GM13976 (cell line): ENCODE data around the gene MLC1.

Experiments used
- DNase-seq: peaks from one replicate; pipeline ENCODE4 v3.0.0; 2012; ENCODE audit warnings: low spot score
- CTCF ChIP-seq: IDR thresholded peaks from 2 replicates; pipeline ENCODE4 v1.5.1; 2012; ENCODE audit warnings: borderline replicate concordance, mild to moderate bottlenecking; ENCODE audit not compliant: insufficient read depth; ENCODE audit errors: extremely low read depth, missing control alignments, control extremely low read depth
- in situ Hi-C: fragments of 300-500 bp; cut with MboI; formaldehyde crosslinking; loops from one replicate; pipeline ENCODE4 v1.12.0; 2022; ENCODE audit warnings: low sequenced_read_pairs, mixed read lengths, inconsistent platforms; ENCODE audit not compliant: unreplicated experiment

Gene MLC1

DNA sequence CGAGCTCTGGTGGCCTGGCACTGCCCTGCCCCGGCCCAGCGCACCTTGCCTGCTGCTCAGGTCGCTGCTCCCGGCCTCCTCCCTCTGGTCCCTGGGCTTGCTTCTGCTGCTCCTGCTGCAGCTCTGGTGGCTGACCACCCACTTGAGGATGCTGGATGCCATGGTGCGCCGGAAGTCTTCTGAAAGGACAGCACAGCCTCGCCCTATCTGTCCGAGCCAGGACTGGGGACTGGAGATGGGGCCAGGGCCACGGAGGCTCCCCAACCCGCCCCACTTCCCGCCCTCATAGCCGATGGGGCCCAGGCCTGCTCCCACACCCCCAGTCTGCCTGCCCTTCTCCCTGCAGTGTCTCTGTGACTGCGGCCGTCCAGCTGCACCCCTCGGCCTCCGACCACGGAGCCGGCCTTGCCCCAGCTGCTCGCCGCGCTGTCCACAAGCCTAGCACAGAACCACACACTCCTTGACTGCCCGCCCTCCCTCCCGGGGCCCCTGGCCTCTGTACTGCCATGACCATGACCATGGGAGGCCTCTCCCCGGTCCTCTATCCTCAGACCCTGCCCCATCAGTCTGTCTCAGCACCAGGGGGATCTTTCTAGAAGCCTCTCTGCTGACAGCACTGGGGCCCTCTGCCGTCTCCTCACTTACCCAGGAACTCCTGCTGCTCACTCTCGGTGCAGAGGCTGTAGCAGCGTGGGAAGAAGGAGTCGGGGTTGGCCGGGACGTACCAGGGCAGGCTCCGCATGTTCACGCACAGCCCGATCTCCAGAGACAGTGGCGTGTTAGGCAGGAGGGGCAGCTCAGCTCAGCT lies 39.8 kb downstream of the MLC1 start:
- TF ChIP-seq CTCF, result no peak
- in situ Hi-C loops, result loop anchor here (25.0 kb wide), 1 partner anchor 283 kb away; no protein-coding TSS in a partner anchor
- no peak for DNase-seq

DNA sequence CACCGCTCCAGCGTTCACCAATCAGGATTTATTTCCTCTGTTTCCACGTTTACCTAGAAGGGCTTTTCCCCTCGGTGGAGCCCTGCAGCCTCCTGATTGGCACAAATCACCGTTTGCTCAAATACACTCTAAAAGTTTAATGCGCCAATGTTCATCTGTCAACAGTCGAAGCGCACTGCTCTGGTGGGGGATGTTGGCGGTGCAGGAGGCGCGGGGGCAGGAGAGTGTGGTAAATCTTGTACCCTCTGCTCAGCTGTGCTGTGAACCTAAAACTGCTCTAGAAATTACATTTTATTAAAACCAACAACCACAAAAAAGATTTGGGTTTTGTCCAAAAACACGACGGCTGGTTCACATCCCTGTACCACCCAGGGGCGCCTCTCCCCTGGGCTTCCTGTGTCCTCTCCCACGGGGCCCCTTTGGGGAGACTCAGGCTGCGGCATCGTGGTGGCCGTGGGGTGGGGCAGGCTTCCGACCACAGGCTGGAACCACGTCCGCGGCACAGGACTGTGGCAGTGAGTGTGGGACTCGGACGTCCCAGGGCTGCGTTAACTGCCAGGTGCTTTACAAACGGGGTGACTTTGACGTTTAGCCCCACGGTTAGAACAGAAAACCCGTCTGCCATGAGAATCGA lies 40.6 kb downstream of the MLC1 start:
- no peak for TF ChIP-seq CTCF
- no peak for DNase-seq
- in situ Hi-C loops, result loop anchor here (25.0 kb wide), 1 partner anchor 282 kb away; no protein-coding TSS in a partner anchor

DNA sequence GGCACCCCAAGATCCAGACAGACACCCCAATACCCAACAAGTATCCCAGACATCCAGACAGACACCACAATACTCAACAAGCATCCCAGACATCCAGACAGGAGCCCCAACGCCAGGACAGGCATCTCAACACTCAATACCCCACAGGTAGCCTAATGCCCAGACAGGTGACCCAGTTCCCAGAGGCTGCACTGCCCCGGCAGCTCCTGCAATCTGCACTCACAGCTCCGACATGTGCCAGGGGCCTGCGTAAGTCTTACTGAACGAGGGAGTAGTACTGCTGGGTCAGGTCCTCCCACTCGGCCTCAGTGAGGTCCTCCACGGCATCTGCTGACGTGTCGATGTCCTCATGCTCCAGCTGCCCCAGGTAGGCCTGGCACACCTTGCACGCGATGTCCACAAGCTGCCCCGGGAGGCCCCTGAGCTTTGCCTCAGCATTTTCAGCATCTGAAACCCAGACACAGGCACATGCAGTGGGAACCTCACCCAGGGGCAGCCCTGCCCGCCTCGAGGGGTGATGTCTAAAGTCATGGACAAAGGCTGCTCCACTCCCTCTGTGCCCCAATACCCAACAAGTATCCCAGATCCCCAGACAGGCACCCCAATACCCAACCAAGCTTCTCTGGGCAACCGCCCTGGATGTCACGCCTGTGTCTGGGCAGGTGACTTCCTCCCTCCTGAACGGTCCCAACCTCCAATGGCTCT lies 43.7 kb downstream of the MLC1 start:
- TF ChIP-seq CTCF, result no peak
- in situ Hi-C loops, result loop anchor here (25.0 kb wide), 1 partner anchor 279 kb away; no protein-coding TSS in a partner anchor
- DNase-seq, result no peak

- in situ Hi-C loops, result loop anchor here (25.0 kb wide), 1 partner anchor 278 kb away; no protein-coding TSS in a partner anchor
- no peak for TF ChIP-seq CTCF
- DNase-seq, result no peak
Measured at GRCh38 chr22:50040717-50041116, 44.5 kb downstream of the MLC1 start.

- in situ Hi-C loops, result loop anchor here (25.0 kb wide), 1 partner anchor 278 kb away; no protein-coding TSS in a partner anchor
- no peak for DNase-seq
- no peak for TF ChIP-seq CTCF
Measured at GRCh38 chr22:50039669-50040443, 45.4 kb downstream of the MLC1 start.
